T-helper 2 cell treated with Interferon-gamma antibody and Interleukin-4, amounts not matched to agents 5 μg/mL and 100 μg/mL, for 36 hours (primary cell): ENCODE results near the gene SLX4IP.

ENCODE experiments used
- DNase-seq: peaks from one replicate; pipeline ENCODE4 v3.0.0; 2021; ENCODE audit warnings: low spot score
- H3K27ac Mint-ChIP-seq: one replicate; pipeline ENCODE4 v1.8.0; 2021; ENCODE audit warnings: mild to moderate bottlenecking, mixed read lengths
- H3K27me3 Mint-ChIP-seq: one replicate; pipeline ENCODE4 v1.8.0; 2021; ENCODE audit warnings: low read depth, mixed read lengths
- H3K36me3 Mint-ChIP-seq: one replicate; pipeline ENCODE4 v1.8.0; 2021; ENCODE audit warnings: low read depth, mixed read lengths
- H3K4me1 Mint-ChIP-seq: one replicate; pipeline ENCODE4 v1.8.0; 2021; ENCODE audit warnings: low read depth, mixed read lengths
- H3K4me3 Mint-ChIP-seq: one replicate; pipeline ENCODE4 v1.8.0; 2022; ENCODE audit warnings: mild to moderate bottlenecking, moderate library complexity, mixed read lengths
- H3K9me3 Mint-ChIP-seq: one replicate; pipeline ENCODE4 v1.8.0; 2021; ENCODE audit warnings: mixed read lengths

SLX4IP gene

GRCh38 chr20:10640897-10641296, 205.8 kb downstream of the SLX4IP start:
- Mint-ChIP-seq H3K27ac (no peak overlapping the region), H3K9me3 (no peaks in the 10 kb centered on the region), H3K36me3 (peaks cover 2% of the 10 kb centered on the region), H3K27me3 (no peaks in the 10 kb centered on the region), H3K4me3 (no peak overlapping the region), H3K4me1 (peaks cover 7% of the 10 kb centered on the region)
- no peak for DNase-seq

GRCh38 chr20:10641467-10641866, 206.4 kb downstream of the SLX4IP start:
- DNase-seq: no peak
- Mint-ChIP-seq H3K4me1 (peaks cover 7% of the 10 kb centered on the region), H3K4me3 (no peak overlapping the region), H3K9me3 (no peaks in the 10 kb centered on the region), H3K27ac (no peak overlapping the region), H3K27me3 (no peaks in the 10 kb centered on the region), H3K36me3 (peaks cover 2% of the 10 kb centered on the region)

GRCh38 chr20:10641893-10642292, 206.8 kb downstream of the SLX4IP start:
- Mint-ChIP-seq H3K4me3 (no peak overlapping the region), H3K36me3 (peaks cover 2% of the 10 kb centered on the region), H3K27me3 (no peaks in the 10 kb centered on the region), H3K27ac (no peak overlapping the region), H3K9me3 (no peaks in the 10 kb centered on the region), H3K4me1 (peaks cover 7% of the 10 kb centered on the region)
- no peak for DNase-seq

- no peaks in the 10 kb centered on the region for H3K27me3 Mint-ChIP-seq
- DNase-seq: no peak
- H3K27ac Mint-ChIP-seq: no peak overlapping the region
- no peak overlapping the region for H3K4me3 Mint-ChIP-seq
- no peaks in the 10 kb centered on the region for H3K9me3 Mint-ChIP-seq
- peaks cover 7% of the 10 kb centered on the region for H3K4me1 Mint-ChIP-seq
- H3K36me3 Mint-ChIP-seq: peaks cover 2% of the 10 kb centered on the region
These were observed 207.9 kb downstream of the SLX4IP start for GRCh38 chr20:10642856-10643559.

DNA sequence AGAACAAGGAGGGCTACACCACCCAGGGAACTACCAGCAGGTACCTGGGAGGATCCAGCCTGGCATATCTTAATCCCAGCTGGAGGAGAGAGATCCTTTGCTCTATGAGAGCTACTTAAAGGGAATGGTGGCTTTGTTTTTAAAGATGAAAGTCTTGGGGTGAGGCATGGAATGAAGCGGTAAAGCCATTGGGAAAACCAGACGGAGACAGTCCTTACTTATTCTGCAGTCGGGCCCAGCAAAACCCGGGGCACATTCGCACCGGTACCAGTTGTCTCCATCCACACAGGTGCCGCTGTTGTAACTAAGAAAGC, 208.4 kb downstream of the SLX4IP start:
- H3K9me3 Mint-ChIP-seq: no peaks in the 10 kb centered on the region
- H3K4me3 Mint-ChIP-seq: no peak overlapping the region
- DNase-seq: no peak
- peaks cover 2% of the 10 kb centered on the region for H3K27me3 Mint-ChIP-seq
- peaks cover 7% of the 10 kb centered on the region for H3K4me1 Mint-ChIP-seq
- H3K36me3 Mint-ChIP-seq: peaks cover 2% of the 10 kb centered on the region
- no peak overlapping the region for H3K27ac Mint-ChIP-seq

DNA sequence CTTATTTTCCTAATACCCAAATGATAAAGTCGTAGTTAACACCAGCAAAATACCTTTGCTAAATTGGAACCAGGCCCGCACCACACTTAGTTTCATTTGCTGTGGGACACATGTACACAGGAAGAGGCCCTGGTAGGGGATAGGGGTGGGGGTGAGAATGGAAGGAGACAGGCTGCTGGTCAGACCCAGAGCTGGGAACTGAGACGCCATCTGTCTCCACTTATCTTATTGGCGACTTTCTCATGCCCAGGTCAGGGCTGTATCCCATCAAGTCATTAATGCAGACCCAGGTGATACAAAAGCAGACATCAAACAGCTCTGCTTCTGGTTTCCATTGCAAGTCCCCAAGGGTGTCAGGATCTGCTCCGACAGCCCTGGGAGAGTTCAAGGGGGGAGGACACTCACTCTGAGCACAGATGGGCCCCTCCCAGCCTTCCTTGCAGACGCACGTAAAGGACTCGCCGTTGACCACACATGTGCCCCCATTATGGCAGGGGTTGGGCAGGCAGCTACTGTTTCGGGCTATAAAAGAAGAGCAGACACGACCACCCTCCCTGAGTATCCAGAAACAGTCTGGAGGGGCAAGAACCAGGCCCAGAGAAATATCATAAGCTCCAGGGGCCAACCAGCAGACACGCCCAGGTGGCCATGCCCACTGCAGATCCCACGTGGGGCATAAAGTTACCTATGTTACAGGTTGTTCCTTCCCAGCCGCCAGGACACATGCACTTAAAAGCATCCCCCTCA, 209.5 kb downstream of the SLX4IP start:
- Mint-ChIP-seq H3K4me3 (no peak overlapping the region), H3K36me3 (peaks cover 2% of the 10 kb centered on the region), H3K4me1 (peaks cover 7% of the 10 kb centered on the region), H3K27me3 (peaks cover 5% of the 10 kb centered on the region), H3K27ac (no peak overlapping the region), H3K9me3 (no peaks in the 10 kb centered on the region)
- no peak for DNase-seq

GRCh38 chr20:10645205-10645570, 210.1 kb downstream of the SLX4IP start:
- H3K9me3 Mint-ChIP-seq: no peaks in the 10 kb centered on the region
- H3K4me1 Mint-ChIP-seq: peaks cover 7% of the 10 kb centered on the region
- no peak overlapping the region for H3K27ac Mint-ChIP-seq
- peaks cover 5% of the 10 kb centered on the region for H3K27me3 Mint-ChIP-seq
- DNase-seq: no peak
- no peak overlapping the region for H3K4me3 Mint-ChIP-seq
- peaks cover 2% of the 10 kb centered on the region for H3K36me3 Mint-ChIP-seq

DNA sequence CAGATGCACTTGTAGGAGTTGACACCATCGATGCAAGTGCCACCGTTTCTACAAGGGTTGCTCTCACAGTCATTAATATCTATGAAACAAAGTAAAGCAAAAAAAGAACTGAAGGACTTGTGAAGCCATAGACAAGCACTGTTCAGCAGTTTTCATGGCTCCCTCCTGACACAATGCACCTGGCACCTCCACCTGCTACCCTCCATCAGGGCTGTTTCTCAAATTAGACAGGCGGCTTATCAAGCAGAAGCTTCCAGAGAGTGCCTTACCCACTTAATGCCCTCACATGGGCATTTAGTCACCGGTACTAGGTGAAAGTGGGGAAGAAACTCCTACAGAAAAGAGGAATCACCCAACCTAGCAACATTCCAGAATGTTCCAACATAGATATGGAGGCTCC, 210.9 kb downstream of the SLX4IP start:
- H3K4me3 Mint-ChIP-seq: no peak overlapping the region
- peaks cover 2% of the 10 kb centered on the region for H3K36me3 Mint-ChIP-seq
- no peak overlapping the region for H3K27ac Mint-ChIP-seq
- H3K4me1 Mint-ChIP-seq: peaks cover 7% of the 10 kb centered on the region
- DNase-seq: no peak
- H3K9me3 Mint-ChIP-seq: no peaks in the 10 kb centered on the region
- peaks cover 5% of the 10 kb centered on the region for H3K27me3 Mint-ChIP-seq

GRCh38 chr20:10646886-10647420, 211.8 kb downstream of the SLX4IP start:
- Mint-ChIP-seq H3K27me3 (peaks cover 7% of the 10 kb centered on the region), H3K9me3 (no peaks in the 10 kb centered on the region), H3K36me3 (peaks cover 2% of the 10 kb centered on the region), H3K4me3 (no peak overlapping the region), H3K27ac (no peak overlapping the region), H3K4me1 (peaks cover 7% of the 10 kb centered on the region)
- DNase-seq: no peak

GRCh38 chr20:10647471-10647870, 212.4 kb downstream of the SLX4IP start:
- Mint-ChIP-seq H3K27me3 (peaks cover 7% of the 10 kb centered on the region), H3K4me3 (no peak overlapping the region), H3K27ac (no peak overlapping the region), H3K36me3 (peaks cover 2% of the 10 kb centered on the region), H3K4me1 (peaks cover 7% of the 10 kb centered on the region), H3K9me3 (no peaks in the 10 kb centered on the region)
- no peak for DNase-seq

DNA sequence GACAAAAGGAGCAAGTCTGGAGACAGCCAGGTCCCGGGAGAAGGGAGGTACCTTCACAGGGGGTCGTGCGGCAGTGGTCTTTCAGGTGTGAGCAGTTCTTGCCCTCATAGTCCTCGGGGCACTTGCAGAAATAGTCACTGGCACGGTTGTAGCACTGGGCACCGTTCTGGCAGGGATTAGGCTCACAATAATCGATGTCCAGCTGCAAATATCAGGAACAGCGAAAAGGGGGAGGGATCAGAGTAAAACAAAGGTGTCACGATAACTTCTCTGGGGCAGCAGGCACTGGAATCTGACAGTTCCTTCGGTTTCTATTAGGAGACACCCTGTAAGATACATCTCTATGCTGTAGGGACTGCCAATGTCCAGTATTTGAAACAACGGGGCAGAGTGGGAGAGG, 212.8 kb downstream of the SLX4IP start:
- Mint-ChIP-seq H3K36me3 (peaks cover 2% of the 10 kb centered on the region), H3K4me1 (peaks cover 7% of the 10 kb centered on the region)

DNA sequence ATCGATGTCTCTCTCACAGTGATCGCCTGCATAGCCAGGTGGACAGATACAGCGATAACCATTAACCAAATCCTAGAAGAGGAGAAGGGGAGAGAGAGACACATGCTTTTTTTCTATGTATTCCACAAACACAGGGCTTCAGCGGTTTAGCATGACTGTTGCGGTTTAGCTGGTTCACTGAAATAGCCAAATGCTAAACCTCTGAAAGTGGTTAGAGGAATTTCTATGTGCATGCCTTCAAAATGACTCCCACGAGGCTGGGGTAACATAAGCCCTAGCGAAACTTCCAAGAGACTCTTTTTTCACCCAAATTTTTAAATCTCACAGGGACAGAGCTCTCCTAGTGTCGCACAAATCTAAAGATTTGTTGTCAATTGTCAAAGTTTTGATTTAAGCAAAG, 213.5 kb downstream of the SLX4IP start:
- no peak overlapping the region for H3K4me3 Mint-ChIP-seq
- peaks cover 7% of the 10 kb centered on the region for H3K4me1 Mint-ChIP-seq
- H3K27me3 Mint-ChIP-seq: peaks cover 7% of the 10 kb centered on the region
- no peak for DNase-seq
- no peaks in the 10 kb centered on the region for H3K9me3 Mint-ChIP-seq
- no peaks in the 10 kb centered on the region for H3K36me3 Mint-ChIP-seq
- H3K27ac Mint-ChIP-seq: no peak overlapping the region

More for the DNA sequence above, 212.8 kb downstream of the SLX4IP start:
- H3K27me3 Mint-ChIP-seq: peaks cover 7% of the 10 kb centered on the region
- no peak overlapping the region for H3K4me3 Mint-ChIP-seq
- DNase-seq: no peak
- no peaks in the 10 kb centered on the region for H3K9me3 Mint-ChIP-seq
- H3K27ac Mint-ChIP-seq: no peak overlapping the region

DNA sequence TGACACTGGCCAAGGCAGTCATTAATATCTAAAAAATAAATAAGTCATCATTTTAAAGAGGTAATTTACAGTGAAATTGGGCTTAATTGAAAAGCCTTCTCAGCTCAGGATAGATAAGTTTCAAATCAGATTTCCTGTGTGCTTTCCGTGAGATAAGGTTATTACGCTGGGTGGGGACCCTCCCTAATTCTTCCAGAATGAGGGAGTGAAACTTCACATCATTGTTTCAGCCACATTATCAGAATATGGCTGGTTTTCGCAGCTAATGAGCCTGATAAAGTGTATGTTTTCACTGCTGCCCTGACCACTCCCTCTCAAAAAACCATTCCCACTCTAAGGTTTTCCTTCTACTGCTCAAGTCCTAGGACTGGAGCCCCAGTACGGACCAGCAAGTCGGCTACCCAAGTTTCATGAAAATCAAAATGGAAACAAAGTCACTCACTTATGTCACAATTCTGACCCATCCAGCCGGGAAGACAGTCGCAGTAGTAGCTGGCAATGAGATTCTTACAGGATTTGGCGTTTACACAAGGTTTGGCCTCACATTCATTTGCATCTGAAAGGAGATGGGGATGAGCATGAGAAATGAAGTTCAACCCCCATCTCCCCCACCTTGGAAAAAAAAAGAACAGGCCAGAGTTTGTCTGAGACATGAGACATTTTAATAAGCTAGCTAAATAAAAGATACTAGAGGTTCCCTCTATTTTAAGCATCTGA, 214.1 kb downstream of the SLX4IP start:
- Mint-ChIP-seq H3K4me1 (peaks cover 7% of the 10 kb centered on the region), H3K27ac (no peak overlapping the region), H3K36me3 (no peaks in the 10 kb centered on the region), H3K9me3 (no peaks in the 10 kb centered on the region), H3K27me3 (peaks cover 7% of the 10 kb centered on the region), H3K4me3 (no peak overlapping the region)
- DNase-seq: no peak

GRCh38 chr20:10649797-10650160, 214.7 kb downstream of the SLX4IP start:
- H3K4me1 Mint-ChIP-seq: peaks cover 2% of the 10 kb centered on the region
- no peaks in the 10 kb centered on the region for H3K9me3 Mint-ChIP-seq
- H3K27me3 Mint-ChIP-seq: peaks cover 10% of the 10 kb centered on the region
- no peaks in the 10 kb centered on the region for H3K36me3 Mint-ChIP-seq
- no peak overlapping the region for H3K4me3 Mint-ChIP-seq
- no peak for DNase-seq
- no peak overlapping the region for H3K27ac Mint-ChIP-seq
